ENCODE measurements around the gene KRT79. TPM values are rescaled to one million over a fixed set of nuclear protein-coding genes. Genes with fewer than 3 reads are reported as not detected.

The KRT79 gene
- total RNA-seq, 4 donors from 2014 or later: 48.8 to 202 (median 156) TPM

DNA sequence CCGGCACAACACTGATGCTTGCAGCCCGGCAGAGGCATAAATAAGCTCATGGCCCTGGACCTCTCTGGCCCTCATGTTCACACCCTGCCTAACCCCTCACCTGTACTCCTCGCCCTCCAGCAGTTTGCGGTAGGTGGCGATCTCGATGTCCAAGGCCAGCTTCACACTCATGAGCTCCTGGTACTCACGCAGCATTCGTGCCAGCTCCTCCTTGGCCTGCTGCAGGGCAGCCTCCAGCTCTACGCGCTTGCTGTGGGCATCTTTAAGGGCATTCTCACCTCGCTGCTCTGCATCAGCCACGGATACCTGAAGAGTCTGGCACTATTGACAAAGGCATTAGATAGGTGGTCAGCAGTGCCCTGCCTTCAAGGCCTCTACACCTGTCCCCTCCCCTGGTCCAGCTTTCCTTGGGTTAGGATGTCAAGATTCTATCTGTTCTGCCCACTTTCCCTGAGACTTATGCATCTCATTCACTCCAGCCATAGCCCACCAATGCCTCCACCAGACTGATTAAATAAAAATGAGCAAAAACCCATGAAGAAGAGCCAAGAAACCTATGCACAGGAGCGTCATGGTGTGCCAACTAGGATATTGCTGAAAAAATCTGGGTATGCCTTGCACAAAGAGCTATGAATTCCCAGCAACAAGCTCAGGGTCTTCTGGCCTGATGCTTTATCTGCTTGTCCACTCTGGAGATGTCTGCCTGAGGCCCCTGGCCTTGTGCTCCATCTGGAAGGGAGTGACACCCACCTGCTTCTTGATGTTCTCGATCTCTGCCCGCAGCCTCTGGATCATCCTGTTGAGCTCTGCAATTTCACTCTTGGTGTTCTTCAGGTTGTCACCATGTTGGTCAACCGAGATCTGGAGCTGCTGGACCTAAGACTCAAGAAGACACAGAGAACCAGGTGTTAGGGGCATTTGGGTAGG lies 26.3 kb downstream of the KRT79 start:
- 86% methylated on average over 15 of the region's 16 CpGs for WGBS
- Histone ChIP-seq H3K9me3 (no peaks in the 10 kb centered on the region), H3K27ac (no peak overlapping the region), H3K36me3 (no peaks in the 10 kb centered on the region), H3K4me1 (no peaks in the 10 kb centered on the region), H3K27me3 (peaks cover 2% of the 10 kb centered on the region), H3K4me3 (no peak overlapping the region)
- TF ChIP-seq POLR2A (IDR thresholded peaks at IDR 0.05) (no peak), POLR2AphosphoS5 (IDR thresholded peaks at IDR 0.05) (no peak), EP300 (IDR thresholded peaks at IDR 0.05) (no peak)
- TF ChIP-seq, protein P1, sequence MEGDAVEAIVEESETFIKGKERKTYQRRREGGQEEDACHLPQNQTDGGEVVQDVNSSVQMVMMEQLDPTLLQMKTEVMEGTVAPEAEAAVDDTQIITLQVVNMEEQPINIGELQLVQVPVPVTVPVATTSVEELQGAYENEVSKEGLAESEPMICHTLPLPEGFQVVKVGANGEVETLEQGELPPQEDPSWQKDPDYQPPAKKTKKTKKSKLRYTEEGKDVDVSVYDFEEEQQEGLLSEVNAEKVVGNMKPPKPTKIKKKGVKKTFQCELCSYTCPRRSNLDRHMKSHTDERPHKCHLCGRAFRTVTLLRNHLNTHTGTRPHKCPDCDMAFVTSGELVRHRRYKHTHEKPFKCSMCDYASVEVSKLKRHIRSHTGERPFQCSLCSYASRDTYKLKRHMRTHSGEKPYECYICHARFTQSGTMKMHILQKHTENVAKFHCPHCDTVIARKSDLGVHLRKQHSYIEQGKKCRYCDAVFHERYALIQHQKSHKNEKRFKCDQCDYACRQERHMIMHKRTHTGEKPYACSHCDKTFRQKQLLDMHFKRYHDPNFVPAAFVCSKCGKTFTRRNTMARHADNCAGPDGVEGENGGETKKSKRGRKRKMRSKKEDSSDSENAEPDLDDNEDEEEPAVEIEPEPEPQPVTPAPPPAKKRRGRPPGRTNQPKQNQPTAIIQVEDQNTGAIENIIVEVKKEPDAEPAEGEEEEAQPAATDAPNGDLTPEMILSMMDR (IDR thresholded peaks at IDR 0.05): no peak
- no peak for DNase-seq (ENCODE audit: low spot score in 2 of 2)

DNA sequence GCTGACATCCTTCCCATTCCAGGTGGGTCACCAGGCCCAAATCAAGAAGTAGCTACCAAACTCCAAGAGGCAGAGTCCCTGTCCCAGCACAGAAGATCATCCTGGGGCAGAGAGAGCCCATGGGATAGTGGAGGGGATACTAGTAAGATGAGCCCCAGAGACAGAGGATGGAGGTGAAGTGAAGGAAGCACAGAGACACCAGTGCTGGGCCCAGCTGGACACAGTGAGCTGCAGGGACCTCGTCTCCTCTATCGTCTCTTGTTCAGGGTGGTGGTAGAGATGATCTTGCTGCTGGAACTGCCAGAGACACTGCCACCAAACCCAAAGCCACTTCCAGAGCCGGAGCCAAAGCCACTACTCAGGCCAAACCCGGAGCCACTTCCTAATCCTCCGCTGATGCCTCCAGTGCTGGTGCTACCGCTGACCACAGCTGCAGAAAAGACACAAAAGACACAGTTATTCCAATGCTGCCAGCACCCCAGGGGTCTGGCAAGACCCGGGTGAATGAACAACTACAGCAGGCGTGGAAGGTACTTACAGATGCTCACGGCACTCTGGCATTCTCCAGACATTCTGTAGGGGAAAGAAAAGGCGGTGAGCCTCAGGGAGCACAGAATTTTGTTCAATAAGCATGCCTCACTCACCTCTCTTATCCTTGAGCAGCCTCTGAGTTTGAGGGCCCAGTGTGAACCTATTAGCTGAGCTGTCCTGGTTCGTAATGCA lies 27.1 kb downstream of the KRT79 start:
- DNase-seq (ENCODE audit: low spot score in 2 of 2): no peak
- no peaks in the 10 kb centered on the region for H3K9me3 ChIP-seq
- H3K27ac ChIP-seq: no peak overlapping the region
- no peaks in the 10 kb centered on the region for H3K4me1 ChIP-seq
- TF ChIP-seq EP300 (IDR thresholded peaks at IDR 0.05): no peak
- TF ChIP-seq, protein P1 (IDR thresholded peaks at IDR 0.05): no peak
- TF ChIP-seq POLR2A (IDR thresholded peaks at IDR 0.05): no peak
- no peak for TF ChIP-seq POLR2AphosphoS5 (IDR thresholded peaks at IDR 0.05)
- no peaks in the 10 kb centered on the region for H3K36me3 ChIP-seq
- 80% methylated on average over 9 of the region's 11 CpGs for WGBS
- H3K27me3 ChIP-seq: peaks cover 2% of the 10 kb centered on the region
- no peak overlapping the region for H3K4me3 ChIP-seq

DNA sequence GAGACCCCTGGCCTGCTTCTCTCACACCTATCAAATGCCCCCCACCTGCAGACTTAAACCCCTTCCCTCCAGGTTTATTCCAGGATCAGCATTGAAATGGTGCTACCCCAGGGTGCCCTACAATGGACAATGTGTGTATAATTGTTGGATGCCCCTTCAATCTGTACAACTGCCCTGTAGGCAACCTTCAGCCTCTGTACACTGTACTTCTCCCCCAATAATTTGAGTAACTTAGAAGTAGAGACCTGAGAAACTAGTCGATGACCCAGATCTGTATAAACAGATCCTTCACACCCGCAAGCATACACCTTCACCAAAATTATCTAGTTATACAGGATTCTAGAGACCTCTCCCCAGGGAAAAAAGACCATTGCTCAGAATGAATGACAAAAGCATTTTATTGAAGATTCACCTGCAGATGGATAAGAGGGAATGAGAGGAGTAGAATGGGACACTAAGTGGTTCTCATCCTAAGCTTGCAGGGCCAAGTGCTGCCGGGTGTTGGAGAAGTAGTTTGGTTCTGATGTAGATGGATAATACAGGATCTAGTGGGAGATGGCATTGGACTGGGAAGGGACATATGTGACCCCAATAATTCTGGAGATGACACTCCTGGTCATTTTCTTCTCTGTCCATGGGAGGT lies 27.8 kb downstream of the KRT79 start:
- H3K27me3 ChIP-seq: peaks cover 2% of the 10 kb centered on the region

DNA sequence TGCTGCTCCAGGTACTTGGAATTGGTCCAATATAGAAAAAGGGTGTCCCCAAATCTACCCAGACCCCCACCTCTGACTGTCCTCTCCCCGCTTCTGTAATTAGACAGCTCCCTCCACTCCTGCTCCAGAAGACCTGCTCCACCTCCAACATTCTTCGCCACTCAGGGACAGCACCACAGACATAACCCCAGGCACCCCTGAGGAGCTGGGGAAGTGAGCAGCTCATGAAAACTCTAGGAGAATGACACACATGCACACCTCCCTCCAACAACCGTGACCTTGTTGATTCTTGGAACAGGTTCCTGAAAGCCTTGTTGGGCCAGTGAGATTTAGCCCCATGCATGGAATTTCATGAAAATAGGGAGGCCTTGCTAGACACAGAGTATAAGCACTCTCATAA lies 28.4 kb downstream of the KRT79 start:
- DNase-seq (ENCODE audit: low spot score in 2 of 2): no peak
- TF ChIP-seq, protein P1 (IDR thresholded peaks at IDR 0.05): no peak
- WGBS: 79% methylated on average over 3 of the region's 3 CpGs
- no peaks in the 10 kb centered on the region for H3K9me3 ChIP-seq
- H3K36me3 ChIP-seq: no peaks in the 10 kb centered on the region
- H3K4me1 ChIP-seq: no peaks in the 10 kb centered on the region
- H3K27me3 ChIP-seq: peaks cover 2% of the 10 kb centered on the region
- H3K4me3 ChIP-seq: no peak overlapping the region
- no peak overlapping the region for H3K27ac ChIP-seq

More for the DNA sequence above, 27.8 kb downstream of the KRT79 start:
- TF ChIP-seq, protein P1 (IDR thresholded peaks at IDR 0.05): no peak
- TF ChIP-seq POLR2AphosphoS5 (IDR thresholded peaks at IDR 0.05) (no peak), EP300 (IDR thresholded peaks at IDR 0.05) (no peak), POLR2A (IDR thresholded peaks at IDR 0.05) (no peak)
- 98% methylated on average over 3 of the region's 3 CpGs for WGBS
- H3K27ac ChIP-seq: no peak overlapping the region
- no peaks in the 10 kb centered on the region for H3K4me1 ChIP-seq
- DNase-seq (ENCODE audit: low spot score in 2 of 2): no peak
- H3K36me3 ChIP-seq: no peaks in the 10 kb centered on the region
- no peaks in the 10 kb centered on the region for H3K9me3 ChIP-seq
- H3K4me3 ChIP-seq: no peak overlapping the region

DNA sequence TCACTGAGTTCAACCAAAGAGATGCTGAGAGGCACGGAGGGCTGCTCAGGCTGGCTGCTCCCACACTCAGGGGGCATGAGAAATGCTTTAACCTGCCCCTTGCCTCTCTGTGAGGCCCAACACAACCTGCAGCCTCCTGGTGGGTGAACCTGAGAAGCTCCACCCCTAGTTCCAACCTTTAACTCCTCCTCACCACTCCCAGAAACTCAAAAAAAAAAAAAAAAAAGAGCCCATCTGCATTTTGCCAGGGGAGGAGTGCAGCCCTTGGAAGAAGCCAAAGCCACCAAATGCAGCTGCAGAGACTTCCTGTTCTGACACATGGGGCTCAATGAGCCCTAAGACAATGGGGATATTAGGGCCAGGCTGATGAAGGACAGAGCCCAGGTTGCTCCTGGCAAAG lies 29.1 kb downstream of the KRT79 start:
- DNase-seq (ENCODE audit: low spot score in 2 of 2): no peak
- no peak overlapping the region for H3K27ac ChIP-seq
- 43% methylated on average over 1 of the region's 1 CpG for WGBS

More for the DNA sequence above, 29.1 kb downstream of the KRT79 start:
- H3K4me1 ChIP-seq: no peaks in the 10 kb centered on the region
- H3K36me3 ChIP-seq: no peaks in the 10 kb centered on the region
- H3K9me3 ChIP-seq: no peaks in the 10 kb centered on the region
- H3K4me3 ChIP-seq: no peak overlapping the region
- peaks cover 2% of the 10 kb centered on the region for H3K27me3 ChIP-seq
- TF ChIP-seq POLR2AphosphoS5 (IDR thresholded peaks at IDR 0.05) (no peak), EP300 (IDR thresholded peaks at IDR 0.05) (no peak), POLR2A (IDR thresholded peaks at IDR 0.05) (no peak)
- TF ChIP-seq, protein P1 (IDR thresholded peaks at IDR 0.05): no peak
